Fibroblast of peridontal ligament (primary cell): Measurements from ENCODE around the gene MMP3.
A peak's percentile ranks its signal among the peaks of the same experiment; 100 is the strongest.
"Not testable (repeated sequence)": the region's sequence is repeated elsewhere in the genome, so short reads cannot be mapped to it uniquely, and the experiment has no call there.

ENCODE experiments used
- DNase-seq: peaks from one replicate; pipeline ENCODE4 v3.0.0-alpha.2; 2010; ENCODE audit errors: extremely low read depth

MMP3 gene

DNA sequence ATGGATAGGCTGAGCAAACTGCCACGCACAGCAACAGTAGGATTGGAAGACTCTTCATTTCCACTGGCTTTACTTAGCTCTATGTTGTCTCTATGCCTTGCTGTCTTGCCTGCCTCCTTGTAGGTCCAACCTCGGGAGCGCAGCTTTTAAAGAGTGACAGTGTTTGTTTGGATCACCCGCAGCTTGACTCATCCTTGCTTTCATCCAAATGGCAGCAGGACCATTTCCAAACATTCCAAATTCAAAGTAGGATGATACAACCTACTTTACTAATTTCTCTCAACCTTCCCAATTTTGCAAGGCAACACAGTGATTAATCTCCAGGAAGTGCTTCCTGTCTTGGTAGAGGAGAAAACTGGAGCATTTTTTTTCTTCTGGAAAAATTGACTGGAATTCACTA is at the start of gene MMP3:
Gene MMP3, minus strand, starts transcription at position 121 of the 400 bp plus-strand sequence. Its CDS starts 63 bp downstream, at position 58.
- no peak for DNase-seq

DNA sequence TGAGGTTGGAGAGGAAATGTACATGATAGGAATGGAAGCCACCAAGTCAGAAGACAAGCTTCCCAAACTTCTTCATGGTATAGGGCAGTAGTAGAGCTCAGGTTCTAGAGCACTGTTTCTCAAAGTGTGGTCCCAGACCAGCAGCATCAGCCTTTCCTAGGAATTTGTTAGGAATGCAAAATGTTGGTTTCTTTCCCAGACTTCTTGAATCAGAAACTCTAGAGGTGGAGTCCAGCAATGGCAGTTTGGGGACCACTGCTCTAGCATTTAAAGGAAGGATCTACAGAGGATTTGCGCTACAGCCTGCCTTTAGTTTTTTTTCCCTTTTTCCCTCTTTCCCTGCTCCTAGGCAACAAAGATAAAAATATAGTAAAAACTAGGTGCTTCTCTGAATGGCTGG is 48.3 kb upstream of the MMP3 start:
- peak; percentile 57 for DNase-seq

DNA sequence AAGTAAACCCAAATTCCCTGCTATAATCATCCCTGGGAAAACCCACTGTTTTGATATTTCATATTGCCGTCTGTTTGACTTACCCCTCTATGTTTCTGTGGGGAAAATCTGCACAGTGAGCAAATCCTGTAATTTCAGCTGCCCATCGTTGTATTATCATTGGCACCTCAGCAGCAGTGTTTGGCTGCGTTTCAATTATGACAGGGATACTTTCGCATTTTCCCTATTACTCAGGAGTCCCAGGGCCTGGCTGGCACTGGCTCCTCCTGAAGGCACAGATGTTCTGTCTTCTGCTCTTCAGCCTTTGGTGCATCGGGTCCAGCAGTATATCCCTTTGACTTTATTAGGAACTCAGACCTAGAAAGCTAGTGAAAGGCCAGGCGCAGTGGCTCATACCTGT is 43.6 kb upstream of the MMP3 start:
- DNase-seq: peak; percentile 74

DNA sequence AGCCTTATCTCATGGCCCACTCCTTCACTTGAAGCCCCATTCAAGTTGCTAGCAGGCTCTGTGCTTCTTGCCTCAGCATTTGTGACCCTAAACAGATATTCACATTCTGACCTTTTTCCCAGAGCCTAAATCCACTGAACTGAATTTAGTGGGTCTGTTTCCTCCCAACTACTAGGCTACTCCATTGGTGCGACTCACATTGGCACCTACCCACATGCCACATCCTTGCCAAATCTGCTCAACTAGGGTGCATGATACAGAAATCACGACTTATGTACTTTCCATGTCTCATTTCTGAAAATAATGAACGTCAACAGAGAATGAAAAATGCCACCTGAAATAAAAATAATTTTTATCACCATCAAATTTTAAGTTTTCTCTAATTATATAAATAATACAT is 39.7 kb upstream of the MMP3 start:
- DNase-seq: no peak

DNA sequence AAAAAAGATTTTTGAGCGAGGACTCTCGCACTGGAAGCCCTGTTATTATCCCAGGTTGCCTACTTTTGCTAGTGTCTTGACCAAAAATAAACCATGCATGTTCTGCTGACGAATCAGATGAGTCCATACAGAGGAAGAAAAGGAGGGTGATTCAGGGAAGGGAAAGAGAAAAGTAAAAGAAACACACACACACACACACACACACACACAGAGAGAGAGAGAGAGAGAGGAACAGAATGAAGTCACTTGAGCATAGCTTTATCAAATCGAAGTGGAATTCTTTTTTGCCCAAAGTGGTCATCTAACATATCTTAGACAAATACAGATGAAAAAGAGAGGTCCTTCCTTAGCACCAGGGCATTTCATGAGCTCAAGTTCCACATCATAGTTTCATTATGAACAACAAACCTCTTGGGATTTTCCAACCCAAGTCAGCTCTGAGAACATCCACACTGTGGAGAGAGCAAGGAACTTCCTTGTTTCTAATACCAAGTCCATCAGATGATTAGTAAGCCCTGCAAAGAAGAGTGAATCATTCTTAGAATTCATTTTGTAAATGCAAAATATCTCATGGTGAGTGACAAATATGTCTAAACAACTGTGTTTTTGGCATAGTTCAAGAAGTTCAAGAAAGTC is 39.1 kb upstream of the MMP3 start:
- DNase-seq: peak; percentile 97

DNA sequence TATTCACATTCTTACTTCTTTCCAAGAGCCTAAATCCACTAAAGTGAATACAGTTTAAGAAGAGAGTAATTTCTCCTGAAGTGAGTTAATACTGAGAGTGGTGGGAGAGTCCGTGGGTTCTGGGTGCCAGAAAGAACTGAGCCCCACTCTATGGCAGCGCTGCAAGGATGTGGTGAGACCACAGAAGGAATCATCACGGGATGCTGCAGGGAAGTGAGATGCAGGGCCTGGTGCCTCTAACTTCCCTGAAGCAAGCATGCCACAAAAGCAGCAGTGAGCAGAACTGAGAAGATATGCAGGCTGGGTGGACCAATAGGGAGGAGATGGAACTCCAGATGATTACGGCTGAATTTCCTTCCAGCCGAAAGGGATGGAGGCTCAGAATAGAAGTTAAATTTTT is 36.4 kb upstream of the MMP3 start:
- DNase-seq: no peak

DNA sequence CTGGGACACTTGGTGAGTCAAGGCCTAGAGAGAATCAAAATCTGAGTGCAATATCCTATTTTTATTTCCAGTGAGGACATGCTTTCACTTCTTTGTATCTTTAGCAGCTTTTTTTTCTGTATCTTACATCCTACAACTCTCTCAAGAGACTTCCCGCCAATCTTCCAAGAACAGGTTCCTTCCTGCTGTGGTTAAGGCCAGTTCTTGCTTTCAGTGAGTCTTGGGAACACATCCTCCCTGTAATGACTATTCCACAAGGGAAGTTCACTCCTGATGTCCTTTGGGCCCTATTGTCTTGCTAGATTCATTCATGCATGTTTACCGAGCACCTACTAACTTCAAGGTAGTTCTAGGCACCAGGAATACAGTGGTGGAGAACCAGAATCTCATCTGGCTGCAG is 35.2 kb upstream of the MMP3 start:
- DNase-seq: no peak

DNA sequence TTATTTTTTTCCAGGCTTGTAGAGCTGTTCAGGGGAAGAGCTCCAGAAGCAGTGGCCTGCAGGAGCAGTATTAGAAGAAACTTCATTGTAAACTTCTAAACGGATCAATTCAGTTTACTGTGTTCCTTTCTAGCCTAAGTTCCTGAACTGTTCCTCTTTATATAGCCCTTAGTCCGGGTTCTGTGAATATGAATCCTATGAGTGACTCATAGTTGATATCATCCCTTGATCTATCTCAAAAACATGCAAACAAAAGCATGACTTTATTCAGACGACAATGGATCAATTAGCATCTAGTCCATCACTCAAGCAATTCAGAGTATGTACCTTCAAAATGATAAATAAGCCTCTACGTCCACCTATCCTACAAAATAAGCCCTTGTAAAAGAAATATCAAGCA is 31.4 kb upstream of the MMP3 start, which contains the start of gene MMP12:
Gene MMP12, minus strand, starts transcription at position 131 of the 400 bp plus-strand sequence. Its CDS starts 45 bp downstream, at position 86.
- peak; percentile 11 for DNase-seq

DNA sequence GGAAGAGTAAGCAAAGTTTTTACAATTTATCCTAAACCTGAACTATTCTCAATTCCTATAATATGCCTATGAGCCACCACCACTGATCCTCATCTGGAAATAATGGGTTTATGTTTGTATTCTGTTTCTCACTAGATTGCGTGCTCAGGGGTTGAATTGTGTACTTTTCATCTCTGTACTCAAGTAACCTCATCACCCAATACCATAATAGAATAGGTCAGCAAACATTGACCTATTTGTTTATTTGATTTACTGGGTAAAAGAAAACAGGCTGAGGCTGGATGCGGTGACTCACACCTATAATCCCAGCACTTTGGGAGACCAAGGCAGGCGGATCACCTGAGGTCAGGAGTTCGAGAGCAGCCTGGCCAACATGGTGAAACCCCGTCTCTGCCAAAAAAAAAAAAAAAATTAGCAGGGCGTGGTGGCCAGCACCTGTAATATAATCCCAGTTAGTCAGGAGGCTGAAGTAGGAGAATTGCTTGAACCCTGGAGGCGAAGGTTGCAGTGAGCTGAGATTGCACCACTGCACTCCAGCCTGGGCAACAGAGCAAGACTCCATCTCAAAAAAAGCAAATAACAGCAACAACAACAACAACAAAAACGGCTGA is 26.1 kb upstream of the MMP3 start:
- not testable (repeated sequence) for DNase-seq

DNA sequence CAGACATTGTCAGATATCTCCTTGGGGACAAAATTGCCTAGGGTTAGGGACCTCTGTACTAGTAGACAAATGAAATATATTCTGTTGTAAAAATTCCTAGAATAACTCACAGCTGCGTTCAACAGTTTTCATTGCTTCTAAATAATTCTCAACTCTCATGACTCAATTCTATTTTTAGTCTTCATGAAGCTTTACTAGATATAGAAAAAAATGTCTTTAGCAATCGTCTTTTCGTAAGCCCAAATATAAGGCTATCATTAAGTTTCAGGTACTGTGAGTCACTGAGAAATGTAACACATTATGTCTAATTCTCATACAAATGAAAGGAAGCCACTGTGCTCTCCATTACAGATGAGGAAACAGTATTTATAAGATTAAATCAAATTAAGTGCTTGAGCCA is 24.9 kb upstream of the MMP3 start:
- peak; percentile 67 for DNase-seq

DNA sequence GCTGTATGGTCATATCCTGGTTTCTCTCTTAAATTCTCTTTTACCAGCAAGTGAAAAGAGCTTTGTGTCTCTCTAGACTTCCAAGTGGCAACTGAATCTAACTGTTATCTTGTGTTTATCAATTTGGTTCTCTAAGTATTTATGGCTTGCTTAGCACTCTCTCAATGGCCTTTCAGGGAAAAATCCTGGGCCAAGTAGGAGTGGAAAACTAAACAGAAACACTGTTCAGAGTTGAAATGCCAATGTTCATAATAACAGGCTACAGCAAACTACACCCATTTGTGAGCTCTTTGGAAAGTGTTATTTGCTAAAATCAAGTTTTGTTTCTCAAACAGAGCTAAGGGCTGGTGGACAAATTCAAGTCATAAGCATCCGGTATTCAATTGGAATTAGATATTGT is 21.3 kb upstream of the MMP3 start:
- peak; percentile 31 for DNase-seq

DNA sequence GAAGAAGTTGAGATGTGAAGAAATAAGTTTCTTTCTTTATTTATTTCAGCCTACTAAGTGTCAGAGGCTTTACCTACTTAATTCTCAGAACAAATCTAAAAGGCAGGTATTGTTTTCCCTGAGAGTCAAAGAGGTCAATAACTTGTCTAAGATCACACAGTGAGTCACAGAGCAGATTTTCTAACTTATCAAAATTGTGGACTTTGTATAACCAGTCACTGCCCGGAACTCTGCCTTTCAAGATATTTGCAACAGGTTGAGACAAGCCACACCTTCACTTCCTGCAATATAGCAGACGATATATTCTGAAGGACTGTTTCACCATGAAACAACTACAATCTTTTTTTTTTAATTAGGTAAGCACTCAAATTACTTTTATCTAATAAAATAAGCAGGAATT is 10.5 kb upstream of the MMP3 start:
- no peak for DNase-seq

DNA sequence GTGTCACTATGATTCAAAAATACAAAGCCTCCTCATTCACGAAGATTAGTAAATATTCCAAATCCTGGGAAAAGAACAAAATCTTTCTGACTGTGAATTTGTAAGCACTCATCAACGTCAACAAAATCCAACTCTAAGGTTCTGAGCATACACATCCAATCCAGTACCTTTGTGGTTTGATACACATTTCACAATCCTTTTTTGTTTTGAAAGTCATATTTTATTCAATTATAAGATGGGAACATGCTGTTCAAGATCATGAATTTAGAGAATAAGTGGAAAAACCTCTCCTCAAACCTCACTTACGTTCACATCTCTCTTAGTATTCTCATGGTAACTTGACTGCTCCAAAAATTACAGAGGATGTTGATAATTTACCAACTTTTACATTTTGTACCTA is 9.6 kb upstream of the MMP3 start:
- DNase-seq: no peak

DNA sequence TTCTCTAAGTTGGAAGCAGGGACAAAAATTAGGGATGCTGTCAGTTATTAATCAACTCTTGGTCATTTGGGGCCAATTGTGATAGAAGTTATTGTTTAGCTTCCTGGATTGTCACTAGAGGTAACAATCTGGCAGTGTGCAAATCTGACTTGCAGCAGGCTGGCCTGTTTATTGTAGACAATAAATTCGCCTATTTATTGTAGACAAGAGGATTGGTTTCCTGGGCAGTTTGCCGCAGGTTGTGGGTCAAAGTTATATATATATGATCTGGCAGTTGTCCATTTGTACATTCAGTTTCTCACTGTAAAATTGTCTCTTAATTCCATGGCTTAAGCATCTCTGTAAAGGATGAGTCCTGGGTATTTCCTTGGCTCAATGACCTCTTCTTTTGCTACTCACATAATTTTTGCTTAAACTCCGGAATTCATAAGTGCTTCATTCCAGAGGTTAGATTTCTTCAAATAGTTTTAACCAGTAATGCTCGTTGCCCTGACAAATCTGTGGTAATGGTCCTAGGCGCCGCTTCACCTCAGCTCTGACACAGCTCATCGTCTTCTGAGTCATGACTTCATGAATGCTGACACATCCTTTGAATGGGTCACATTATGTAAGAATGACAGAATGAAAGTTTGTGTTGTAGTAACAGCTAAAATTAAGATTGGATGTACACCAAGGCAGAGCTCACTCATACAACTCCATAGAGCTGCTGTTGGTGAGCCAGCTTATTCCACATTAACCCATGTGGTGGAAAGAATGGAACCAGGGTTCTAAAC is 7.8 kb upstream of the MMP3 start:
- DNase-seq: peak; percentile 93

DNA sequence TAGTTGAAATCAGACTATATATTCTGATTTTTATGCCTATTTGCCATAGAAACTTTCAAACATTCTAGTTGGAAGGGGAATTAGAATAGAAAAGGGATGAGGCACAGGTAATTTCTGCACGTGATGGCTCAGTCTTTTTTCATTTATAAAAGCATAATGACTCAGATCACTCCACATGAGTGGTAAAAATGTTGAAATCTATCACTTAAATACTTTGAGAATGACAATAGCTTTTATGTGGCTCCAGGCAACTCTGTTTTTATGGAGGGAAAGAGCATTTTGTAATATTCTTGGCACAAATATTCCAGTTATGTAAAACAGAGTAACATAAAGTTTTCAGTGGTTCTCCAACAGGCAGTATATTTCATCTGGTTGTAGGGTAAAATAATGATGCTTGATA is 5.9 kb upstream of the MMP3 start:
- peak; percentile 85 for DNase-seq

DNA sequence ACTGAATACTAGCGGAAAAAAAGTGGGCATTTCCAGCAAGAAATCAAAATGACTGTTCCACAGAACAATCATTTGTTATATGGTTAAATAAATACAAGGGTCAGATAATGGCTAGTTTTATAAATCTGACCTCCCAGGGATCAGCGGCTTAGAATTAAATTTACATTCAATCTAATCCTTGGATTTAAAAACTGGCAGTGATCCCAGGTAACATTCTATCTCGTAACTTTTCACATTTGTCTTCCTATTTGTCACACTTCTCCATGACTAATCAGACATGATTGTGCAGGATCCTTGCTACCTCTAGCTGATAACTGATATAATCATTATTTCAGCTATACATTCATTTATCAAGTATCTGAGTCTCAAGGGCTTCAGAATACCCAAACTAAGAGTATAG is 2.9 kb upstream of the MMP3 start:
- no peak for DNase-seq

DNA sequence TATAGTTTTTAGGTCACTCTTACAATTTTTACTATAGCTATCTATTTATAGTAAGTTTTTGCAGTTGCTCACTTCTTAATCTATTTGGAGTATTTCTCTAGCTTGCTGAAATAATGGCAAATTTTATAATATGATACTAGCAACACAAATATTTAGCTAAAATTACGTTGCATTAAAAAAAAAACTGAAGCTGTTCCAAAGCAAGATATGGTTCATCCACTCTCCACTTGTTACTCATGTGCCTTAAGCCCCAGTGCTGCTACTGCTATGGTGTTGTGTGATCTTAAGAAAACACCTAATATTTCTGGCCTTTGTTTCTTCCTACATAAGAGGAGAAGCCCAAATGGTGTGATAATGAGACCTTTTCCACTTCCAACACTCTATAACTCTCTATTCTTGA is 479 bp downstream of the MMP3 start:
- no peak for DNase-seq

DNA sequence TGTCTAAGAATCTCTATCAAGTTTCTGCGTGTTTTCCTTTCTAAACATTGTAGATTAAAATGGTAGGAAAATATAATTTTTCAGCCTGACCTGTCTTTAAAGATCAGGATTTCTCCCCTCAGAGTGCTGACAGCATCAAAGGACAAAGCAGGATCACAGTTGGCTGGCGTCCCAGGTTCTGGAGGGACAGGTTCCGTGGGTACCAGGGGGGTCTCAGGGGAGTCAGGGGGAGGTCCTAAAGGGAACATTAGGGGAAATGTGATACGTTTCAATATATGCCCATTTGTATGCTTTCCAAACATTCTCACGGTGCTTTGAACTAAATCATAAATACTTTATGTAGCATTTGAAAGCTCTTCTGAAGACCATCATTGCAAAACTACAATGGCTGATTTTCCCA is 3.4 kb downstream of the MMP3 start:
- DNase-seq: no peak

DNA sequence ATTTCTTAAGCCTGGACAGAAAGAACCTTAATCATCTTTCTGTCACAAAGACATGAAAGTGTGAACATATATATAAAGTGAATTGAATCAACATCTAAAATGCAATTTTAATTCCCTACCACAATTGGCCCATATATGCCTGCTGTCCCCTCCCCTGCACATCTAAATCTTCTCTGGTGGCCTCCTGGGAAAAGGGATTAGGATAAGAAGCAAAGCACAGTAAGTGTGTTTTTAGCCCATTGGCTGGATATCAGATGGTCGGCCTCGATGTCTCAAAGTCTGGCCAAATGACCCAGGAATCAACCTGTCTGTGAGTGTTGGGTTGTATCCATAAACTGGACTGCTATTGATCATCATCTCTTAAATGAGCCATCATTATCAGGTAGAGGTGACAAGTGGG is 5.8 kb downstream of the MMP3 start:
- no peak for DNase-seq

DNA sequence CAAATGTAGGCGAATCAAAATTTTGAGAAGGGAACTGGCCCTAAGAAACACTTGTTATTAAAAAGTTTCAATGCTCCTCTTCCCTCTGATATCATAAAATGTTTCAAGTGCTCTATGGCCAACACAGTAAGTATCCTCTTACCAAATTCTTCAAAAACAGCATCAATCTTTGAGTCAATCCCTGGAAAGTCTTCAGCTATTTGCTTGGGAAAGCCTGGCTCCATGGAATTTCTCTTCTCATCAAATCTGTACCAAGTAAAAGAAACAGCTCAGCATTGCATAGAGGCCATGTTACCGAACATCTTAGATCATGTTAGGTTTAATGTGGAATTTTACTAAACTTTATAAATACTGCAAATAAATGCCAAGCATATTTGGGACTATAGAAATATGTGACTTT is 6.3 kb downstream of the MMP3 start:
- DNase-seq: peak; percentile 76

DNA sequence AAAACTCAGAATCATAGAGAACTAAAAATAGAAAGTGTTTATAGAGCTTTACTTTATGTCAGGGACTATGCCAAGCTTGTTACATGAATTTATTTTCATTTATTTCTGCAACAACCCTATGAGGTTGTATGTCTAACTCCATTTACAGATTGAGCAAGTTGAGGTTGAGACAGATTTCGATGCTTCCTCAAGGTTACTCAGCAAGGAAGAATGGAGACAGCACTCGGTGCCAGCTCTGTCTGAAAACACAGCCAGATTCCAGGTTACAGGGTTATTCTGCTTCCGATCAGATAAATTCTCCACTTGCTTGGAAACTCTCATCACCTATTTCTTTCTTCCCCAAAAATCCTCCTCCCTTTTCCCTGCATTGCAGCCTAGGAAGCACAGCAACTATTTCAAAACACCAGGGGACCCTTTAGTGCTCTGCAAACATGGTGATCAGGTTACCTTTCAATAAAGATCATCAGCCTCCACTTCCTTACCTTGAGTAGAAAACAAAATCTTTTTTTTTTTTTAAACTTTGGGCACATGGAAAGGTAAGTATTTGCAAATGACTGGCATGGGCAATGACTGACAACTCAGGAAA is 7.0 kb downstream of the MMP3 start:
- DNase-seq: peak; percentile 87

DNA sequence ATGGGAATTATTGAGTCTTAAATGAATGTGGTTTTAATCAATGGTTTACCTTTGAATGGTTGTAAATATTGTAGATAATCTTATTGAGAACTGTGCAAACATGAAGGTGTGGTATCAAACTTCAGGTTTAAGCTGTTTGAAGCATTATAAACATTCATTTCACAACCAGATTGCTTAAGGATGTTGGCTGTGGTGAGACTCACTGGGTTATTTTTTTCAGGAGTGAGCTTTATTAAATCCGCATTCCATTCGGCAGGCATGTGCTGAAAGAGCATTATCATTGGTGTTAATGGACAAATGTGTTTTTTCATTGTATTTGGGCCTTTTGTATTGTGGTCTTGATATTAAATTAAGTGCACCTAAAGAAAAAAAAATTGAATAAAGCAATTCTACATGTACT is 9.7 kb downstream of the MMP3 start:
- DNase-seq: peak; percentile 54

DNA sequence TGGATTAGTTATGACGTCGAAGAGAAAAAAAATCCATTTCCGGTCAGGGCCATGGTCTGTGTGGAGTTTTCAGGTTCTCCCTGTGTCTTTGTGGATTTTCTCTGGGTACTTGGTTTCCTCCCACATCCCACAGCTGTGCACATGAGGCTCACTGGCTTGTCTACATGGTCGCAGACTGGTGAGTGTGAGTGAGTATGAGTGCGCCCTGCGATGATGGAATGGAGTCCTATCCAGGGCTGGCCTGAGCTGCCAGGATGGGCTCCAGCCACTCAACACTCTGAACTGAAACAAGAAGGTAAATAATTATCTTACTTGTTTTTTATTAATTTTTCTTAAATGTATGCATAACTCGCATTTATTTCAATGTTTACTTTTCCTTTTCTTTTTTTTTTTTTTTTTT is 10.8 kb downstream of the MMP3 start:
- no peak for DNase-seq
